HEK293T (cell line): ENCODE measurements around the gene TMEM184A.

Source experiments
- CTCF ChIA-PET: fragments of 350-600 bp; formaldehyde crosslinking; extraction: SDS; loops from one replicate; lab custom pipeline; 2021; ENCODE audit warnings: antibody characterized with exemption, inconsistent platforms; lab: Yijun Ruan, JAX
- POLR2A ChIA-PET: fragments of 350-600 bp; formaldehyde crosslinking; extraction: SDS; loops from one replicate; lab custom pipeline; 2020; ENCODE audit warnings: antibody characterized with exemption, inconsistent platforms; lab: Yijun Ruan, JAX
- DNase-seq: peaks from one replicate; pipeline ENCODE4 v3.0.0; 2012; ENCODE audit warnings: mixed read lengths; ENCODE audit errors: extremely low spot score
- ARNT ChIP-seq: fragments of 450-650 bp; IDR thresholded peaks from 2 replicates; pipeline ENCODE4 v1.6.1; 2017; ENCODE audit warnings: mild to moderate bottlenecking
- BHLHE40 ChIP-seq: fragments of 450-650 bp; IDR thresholded peaks from 2 replicates; pipeline ENCODE4 v1.6.1; 2016; ENCODE audit warnings: mild to moderate bottlenecking, moderate library complexity, borderline replicate concordance
- CTBP1 ChIP-seq: fragments of 450-650 bp; IDR thresholded peaks from 2 replicates; pipeline ENCODE4 v1.6.1; 2016; ENCODE audit warnings: borderline replicate concordance
- ELF4 ChIP-seq: fragments of 450-650 bp; IDR thresholded peaks from 2 replicates; pipeline ENCODE4 v1.6.1; 2017; ENCODE audit warnings: antibody characterized with exemption
- FOXA1 ChIP-seq: fragments of 450-650 bp; IDR thresholded peaks from 2 replicates; pipeline ENCODE4 v1.6.1; 2016; ENCODE audit warnings: mild to moderate bottlenecking
- FOXK2 ChIP-seq: fragments of 450-650 bp; IDR thresholded peaks from 2 replicates; pipeline ENCODE4 v1.6.1; 2016; ENCODE audit warnings: mild to moderate bottlenecking
- FOXM1 ChIP-seq: fragments of 450-650 bp; IDR thresholded peaks from 2 replicates; pipeline ENCODE4 v1.6.1; 2017; ENCODE audit warnings: mild to moderate bottlenecking, borderline replicate concordance
- HDGF ChIP-seq: fragments of 450-650 bp; IDR thresholded peaks from 2 replicates; pipeline ENCODE4 v1.6.1; 2017; ENCODE audit warnings: antibody characterized with exemption, borderline replicate concordance
- L3MBTL2 ChIP-seq: fragments of 450-650 bp; conservative IDR thresholded peaks from 2 replicates; pipeline ENCODE4 v1.6.1; 2016; ENCODE audit warnings: mild to moderate bottlenecking
- LEF1 ChIP-seq: fragments of 450-650 bp; IDR thresholded peaks from 2 replicates; pipeline ENCODE4 v1.6.1; 2017; ENCODE audit warnings: mild to moderate bottlenecking, borderline replicate concordance
- NFRKB ChIP-seq: fragments of 450-650 bp; IDR thresholded peaks from 2 replicates; pipeline ENCODE4 v1.6.1; 2016; ENCODE audit warnings: mild to moderate bottlenecking, moderate library complexity
- PKNOX1 ChIP-seq: fragments of 450-650 bp; IDR thresholded peaks from 2 replicates; pipeline ENCODE4 v1.6.1; 2016
- SP1 ChIP-seq: fragments of 450-650 bp; IDR thresholded peaks from 2 replicates; pipeline ENCODE4 v1.6.1; 2017
- SUZ12 ChIP-seq: fragments of 450-650 bp; IDR thresholded peaks from 2 replicates; pipeline ENCODE4 v1.6.1; 2016; ENCODE audit warnings: mild to moderate bottlenecking
- TARDBP ChIP-seq: fragments of 450-650 bp; IDR thresholded peaks from 2 replicates; pipeline ENCODE4 v1.6.1; 2016
- ZNF384 ChIP-seq: fragments of 450-650 bp; IDR thresholded peaks from 2 replicates; pipeline ENCODE4 v1.6.1; 2016

Gene TMEM184A

GRCh38 chr7:1501487-1502270 lies 54.3 kb downstream of the TMEM184A start:
- ChIA-PET POLR2A (no interaction called here), CTCF (interaction anchor here (0.7 kb wide), 1 partner anchor 237 kb away, joined by 4 read pairs; no protein-coding TSS in a partner anchor)
- TF ChIP-seq L3MBTL2 (no peak), FOXK2 (no peak), SUZ12 (no peak), SP1 (no peak)
- DNase-seq: no peak

- no peak for DNase-seq
- CTCF ChIA-PET: no interaction called here
- POLR2A ChIA-PET: no interaction called here
- TF ChIP-seq ELF4: no peak
- no peak for TF ChIP-seq SUZ12
- TF ChIP-seq FOXM1: no peak
- TF ChIP-seq ZNF384: no peak
- TF ChIP-seq TARDBP: no peak
- TF ChIP-seq CTBP1: no peak
- no peak for TF ChIP-seq BHLHE40
- no peak for TF ChIP-seq FOXK2
These were observed 55.8 kb downstream of the TMEM184A start for GRCh38 chr7:1500064-1500807.

- TF ChIP-seq BHLHE40: no peak
- no peak for TF ChIP-seq FOXA1
- TF ChIP-seq FOXM1: no peak
- TF ChIP-seq PKNOX1: no peak
- no peak for TF ChIP-seq ARNT
- no peak for TF ChIP-seq TARDBP
- no peak for TF ChIP-seq FOXK2
- no peak for TF ChIP-seq SUZ12
- TF ChIP-seq CTBP1: no peak
- no peak for TF ChIP-seq L3MBTL2
- no peak for DNase-seq
- ChIA-PET CTCF (no interaction called here), POLR2A (no interaction called here)
These were observed 56.5 kb downstream of the TMEM184A start for GRCh38 chr7:1499367-1500029.

GRCh38 chr7:1498370-1499305 lies 57.4 kb downstream of the TMEM184A start:
- ChIA-PET POLR2A (no interaction called here), CTCF (no interaction called here)

GRCh38 chr7:1497293-1497927 lies 58.6 kb downstream of the TMEM184A start:
- ChIA-PET POLR2A (no interaction called here), CTCF (no interaction called here)
- no peak for DNase-seq
- no peak for TF ChIP-seq ZNF384
- no peak for TF ChIP-seq ARNT
- no peak for TF ChIP-seq BHLHE40
- no peak for TF ChIP-seq SP1
- TF ChIP-seq FOXM1: no peak
- no peak for TF ChIP-seq FOXA1
- no peak for TF ChIP-seq L3MBTL2
- no peak for TF ChIP-seq CTBP1
- no peak for TF ChIP-seq TARDBP
- TF ChIP-seq LEF1: no peak
- TF ChIP-seq FOXK2: no peak
- no peak for TF ChIP-seq ELF4
- no peak for TF ChIP-seq HDGF

More at GRCh38 chr7:1498370-1499305, 57.4 kb downstream of the TMEM184A start:
- no peak for DNase-seq
- TF ChIP-seq BHLHE40: no peak
- TF ChIP-seq HDGF: no peak
- TF ChIP-seq ELF4: no peak
- TF ChIP-seq TARDBP: no peak
- no peak for TF ChIP-seq ZNF384
- TF ChIP-seq FOXM1: no peak
- no peak for TF ChIP-seq FOXK2
- no peak for TF ChIP-seq NFRKB
- TF ChIP-seq LEF1: no peak
- no peak for TF ChIP-seq PKNOX1
- TF ChIP-seq L3MBTL2: no peak
- TF ChIP-seq ARNT: no peak
- no peak for TF ChIP-seq CTBP1
- TF ChIP-seq SP1: no peak
- TF ChIP-seq FOXA1: no peak
- TF ChIP-seq SUZ12: no peak
